Gastrocnemius medialis (tissue), 4 donors: ENCODE results near the gene EXOC5. TPM values are rescaled to one million over a fixed set of nuclear protein-coding genes. Genes with fewer than 3 reads are reported as not detected.
"Not testable (repeated sequence)": the region's sequence is repeated elsewhere in the genome, so short reads cannot be mapped to it uniquely, and the experiment has no call there.

ENCODE experiments used
- ATAC-seq, 2 donors: fragments of 150-250 bp; one replicate each; pipeline ENCODE4 v1.9.1; 2016
- DNase-seq, 2 donors: peaks; one replicate each; pipeline ENCODE4 v3.0.0-alpha.2; 2019
- H3K27ac ChIP-seq, 4 donors: fragments of 200-600 bp; sonication (generic); 1 replicate in 1 of 4; 2 replicates in 3 of 4; pipeline ENCODE4 v1.5.1; 2016 to 2018; ENCODE audit warnings: mild to moderate bottlenecking in 2 of 4, moderate library complexity in 1 of 4
- H3K27me3 ChIP-seq, 3 donors: fragments of 200-600 bp; sonication (generic) in 2 of 3; 1 replicate in 1 of 3; 2 replicates in 2 of 3; pipeline versions ENCODE4 v1.5.1 to v1.6.0; 2016 to 2019; ENCODE audit warnings: mild to moderate bottlenecking in 1 of 3, moderate library complexity in 1 of 3
- H3K36me3 ChIP-seq, 2 donors: fragments of 200-600 bp; sonication (generic) in 1 of 2; one replicate each; pipeline ENCODE4 v1.5.1; 2017 to 2018
- H3K4me1 ChIP-seq, 2 donors: fragments of 200-600 bp; sonication (generic) in 1 of 2; one replicate each; pipeline ENCODE4 v1.5.1; 2016 to 2017; ENCODE audit warnings: mild to moderate bottlenecking in 2 of 2
- H3K4me3 ChIP-seq, 4 donors: fragments of 200-600 bp; sonication (generic) in 3 of 4; 1 replicate in 1 of 4; 2 replicates in 3 of 4; pipeline ENCODE4 v1.5.1; 2016 to 2019; ENCODE audit warnings: mild to moderate bottlenecking in 2 of 4
- H3K9me3 ChIP-seq, 3 donors: fragments of 200-600 bp; sonication (generic) in 2 of 3; 1 replicate in 1 of 3; 2 replicates in 2 of 3; pipeline ENCODE4 v1.5.1; 2016 to 2019
- CTCF ChIP-seq, 5 experiments: fragments of 450-650 bp in 3 of 5; fragments of 200-600 bp in 2 of 5; sonication (generic) in 2 of 5; IDR thresholded peaks in 4 of 5; conservative IDR thresholded peaks in 1 of 5; 1 replicate in 4 of 5; 2 replicates in 1 of 5; pipeline ENCODE4 v1.5.1; 2016 to 2019; ENCODE audit warnings: antibody characterized with exemption in 5 of 5, mild to moderate bottlenecking in 3 of 5, moderate library complexity in 3 of 5
- POLR2A ChIP-seq, 2 donors: fragments of 450-650 bp; IDR thresholded peaks; one replicate each; pipeline ENCODE4 v1.6.1; 2017; ENCODE audit warnings: antibody characterized with exemption in 2 of 2, mild to moderate bottlenecking in 2 of 2, moderate library complexity in 2 of 2
- in situ Hi-C, 4 donors: fragments of 200-750 bp; cut with MboI; loops; one replicate each; pipeline versions ENCODE4 v1.15.0 to v1.8.0; 2017; ENCODE audit warnings: low sequenced_read_pairs in 4 of 4
- intact Hi-C: fragments of 100-400 bp; cut with DNase I; formaldehyde crosslinking; loops from one replicate; pipeline ENCODE4 v1.15.1; 2023; ENCODE audit warnings: low total_unique reads
- total RNA-seq, 4 donors: library from RNA; depleted of rRNA; stranded (reverse); fragments of >200 nt; gene quantifications; one replicate each; pipeline versions ENCODE4 v1.1.0 to v1.2.3, GENCODE V29; 2016

The EXOC5 gene
- total RNA-seq, 4 donors from 2014 or later: 34.6 to 61.9 (median 43.2) TPM

- H3K36me3 ChIP-seq: peaks cover 0 to 19% of the 10 kb centered on the region in 2 donors
- DNase-seq (no peak), ATAC-seq (no peak)
- no peak overlapping the region for H3K4me3 ChIP-seq
- H3K27ac ChIP-seq: no peak overlapping the region
- no peaks in the 10 kb centered on the region for H3K27me3 ChIP-seq
- no peaks in the 10 kb centered on the region for H3K4me1 ChIP-seq
- no peaks in the 10 kb centered on the region for H3K9me3 ChIP-seq
- in situ Hi-C loops (no loop called here), intact Hi-C loops (no loop called here)
- TF ChIP-seq POLR2A (IDR thresholded peaks at IDR 0.05) (no peak), CTCF (IDR thresholded peaks at IDR 0.05 in 4 of 5, conservative IDR thresholded peaks at IDR 0.05 in 1 of 5) (no peak)
Measured at GRCh38 chr14:57205938-57206337, 62.8 kb downstream of the EXOC5 start.

- intact Hi-C loops, in situ Hi-C loops, H3K36me3 ChIP-seq, H3K4me3 ChIP-seq, ATAC-seq, H3K4me1 ChIP-seq, DNase-seq, H3K9me3 ChIP-seq, H3K27me3 ChIP-seq, H3K27ac ChIP-seq: not testable (repeated sequence)
- peak in 2 of 5 experiments; percentile 5 to 37 for TF ChIP-seq CTCF (IDR thresholded peaks at IDR 0.05 in 4 of 5, conservative IDR thresholded peaks at IDR 0.05 in 1 of 5)
Measured at GRCh38 chr14:57202672-57203071, 66.0 kb downstream of the EXOC5 start.

GRCh38 chr14:57199921-57200320 lies 68.8 kb downstream of the EXOC5 start:
- in situ Hi-C loops (loop anchor here in 1 of 4 donors (25.0 kb wide), 1 partner anchor 713 kb away; no protein-coding TSS in a partner anchor), intact Hi-C loops (no loop called here)
- Histone ChIP-seq H3K4me3 (no peak overlapping the region), H3K9me3 (no peaks in the 10 kb centered on the region), H3K4me1 (no peaks in the 10 kb centered on the region), H3K27ac (no peak overlapping the region), H3K27me3 (no peaks in the 10 kb centered on the region), H3K36me3 (no peaks in the 10 kb centered on the region)
- TF ChIP-seq POLR2A (IDR thresholded peaks at IDR 0.05): no peak
- no peak for TF ChIP-seq CTCF (IDR thresholded peaks at IDR 0.05 in 4 of 5, conservative IDR thresholded peaks at IDR 0.05 in 1 of 5)
- no peak for ATAC-seq
- DNase-seq: no peak

DNA sequence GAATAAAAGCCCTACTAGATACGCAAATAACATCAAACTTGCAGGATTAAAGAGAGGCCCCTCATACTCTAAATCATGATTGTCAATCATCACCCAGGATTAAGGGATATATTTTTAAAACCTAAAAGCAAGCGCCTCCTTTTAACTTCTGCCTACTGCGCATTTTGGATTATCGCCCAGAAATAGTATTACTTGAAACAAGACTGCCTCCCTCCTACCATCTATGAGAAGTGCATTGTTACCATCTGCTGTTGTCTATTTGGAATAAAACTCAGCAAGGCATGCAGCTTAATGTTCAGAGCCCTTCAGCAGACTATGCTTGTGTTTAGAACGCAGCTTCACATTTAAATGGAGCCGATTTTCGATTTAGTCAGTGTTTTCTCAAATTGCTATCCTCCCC lies 79.6 kb downstream of the EXOC5 start:
- H3K9me3 ChIP-seq: no peaks in the 10 kb centered on the region
- no peaks in the 10 kb centered on the region for H3K27me3 ChIP-seq
- ATAC-seq (no peak), DNase-seq (no peak)
- intact Hi-C loops: no loop called here
- TF ChIP-seq POLR2A (IDR thresholded peaks at IDR 0.05) (no peak), CTCF (IDR thresholded peaks at IDR 0.05 in 4 of 5, conservative IDR thresholded peaks at IDR 0.05 in 1 of 5) (no peak)
- H3K4me3 ChIP-seq: no peak overlapping the region
- H3K36me3 ChIP-seq: no peaks in the 10 kb centered on the region
- in situ Hi-C loops: loop anchor here in 1 of 4 donors (25.0 kb wide), 1 partner anchor 702 kb away; no protein-coding TSS in a partner anchor
- H3K4me1 ChIP-seq: no peaks in the 10 kb centered on the region
- H3K27ac ChIP-seq: no peak overlapping the region
